NCI-H345 treated with DMSO at 0.1 percent for 48 hours (cell line): Measurements from ENCODE around the gene PAK4.
"Not testable (repeated sequence)": the region's sequence is repeated elsewhere in the genome, so short reads cannot be mapped to it uniquely, and the experiment has no call there.

Source experiments
- DNase-seq: peaks from one replicate; lab custom pipeline; 2025; ENCODE audit not compliant: unreplicated experiment; lab: John Stamatoyannopoulos, UW

The PAK4 gene

GRCh38 chr19:39125554-39126311, at the start of gene PAK4:
Gene PAK4, plus strand, starts transcription at chr19:39125786. Its CDS starts 43,768 bp downstream, at chr19:39169554.
- peak; percentile 100 for DNase-seq

- no peak for DNase-seq
Measured at GRCh38 chr19:39077323-39077722, 48.3 kb upstream of the PAK4 start.

GRCh38 chr19:39078436-39079200, 47.0 kb upstream of the PAK4 start:
- no peak for DNase-seq

DNA sequence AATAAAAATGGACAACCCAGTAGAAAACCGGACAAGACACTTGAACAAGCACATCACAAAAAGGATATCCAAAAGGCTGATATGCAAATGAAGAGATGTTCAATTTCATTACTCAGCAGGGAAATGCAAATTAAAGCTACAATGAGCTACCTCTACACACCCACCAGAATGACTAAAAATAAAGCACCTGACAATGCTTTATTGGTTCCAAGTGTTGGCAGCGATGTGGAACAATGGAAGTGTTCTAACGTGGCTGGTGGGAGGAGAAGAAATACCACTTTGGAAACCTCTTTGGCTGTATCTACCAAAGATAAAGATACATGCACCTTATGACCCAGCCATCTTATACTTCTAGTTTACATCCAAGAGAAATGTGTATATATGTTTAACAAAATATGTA, 45.2 kb upstream of the PAK4 start:
- peak; percentile 28 for DNase-seq

DNA sequence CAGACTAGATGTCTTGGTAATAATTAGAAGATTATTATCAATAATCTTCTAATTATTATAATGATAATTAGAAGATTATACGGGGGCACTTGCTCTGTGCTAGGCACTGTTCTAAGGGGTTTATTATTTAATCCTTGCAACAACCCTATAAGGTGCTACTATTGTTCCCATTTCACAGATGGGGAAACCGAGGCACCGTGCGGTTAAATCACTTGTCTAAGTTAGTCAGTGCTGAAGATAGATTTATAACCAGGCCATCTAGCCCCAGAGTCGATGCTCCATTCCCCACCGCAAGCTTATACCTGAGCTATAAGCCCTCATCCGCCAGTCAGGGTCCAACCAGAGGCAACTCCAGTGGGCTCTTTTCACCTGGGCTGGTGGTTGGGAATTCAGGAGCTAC, 43.4 kb upstream of the PAK4 start:
- DNase-seq = no peak

DNA sequence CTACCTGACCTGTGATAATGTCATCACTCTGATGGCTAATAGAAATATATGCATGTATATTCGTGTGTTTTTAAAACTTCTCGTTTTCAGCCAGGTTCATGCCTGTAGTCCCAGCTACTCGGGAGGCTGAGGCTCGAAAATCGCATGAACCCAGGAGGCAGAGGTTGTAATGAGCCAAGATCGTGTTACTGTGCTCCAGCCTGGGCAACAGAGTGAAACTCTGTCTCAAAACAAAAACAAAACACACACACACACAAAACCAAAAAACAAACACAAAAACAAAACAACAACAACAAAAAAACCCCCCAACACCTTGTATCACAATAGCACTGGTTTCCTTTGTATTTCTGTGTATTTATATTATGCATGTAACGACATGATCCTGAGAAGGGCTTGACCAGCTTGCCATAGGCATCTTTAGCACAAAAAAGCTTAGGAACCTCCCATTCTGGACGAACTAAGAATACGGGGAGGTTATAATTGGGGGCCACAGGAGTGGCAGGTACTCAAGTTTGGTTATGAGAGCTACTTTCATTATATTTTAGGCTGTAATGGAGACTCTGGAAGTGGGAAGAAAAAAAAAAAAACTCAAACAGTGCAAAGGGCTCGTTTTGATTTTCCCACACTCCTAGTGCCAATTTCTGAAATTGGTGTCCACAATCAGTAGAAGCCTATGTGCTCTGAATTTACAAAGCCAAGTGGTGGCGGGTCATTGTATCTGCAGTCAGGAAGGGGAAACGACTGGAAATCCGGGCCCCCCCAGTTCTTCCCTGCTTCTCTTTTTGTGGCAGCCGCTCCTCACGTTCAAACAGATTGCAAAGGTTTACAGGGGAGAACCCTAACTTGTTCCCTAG, 42.6 kb upstream of the PAK4 start:
- DNase-seq = no peak

GRCh38 chr19:39083599-39083982, 42.0 kb upstream of the PAK4 start:
- DNase-seq = no peak

DNA sequence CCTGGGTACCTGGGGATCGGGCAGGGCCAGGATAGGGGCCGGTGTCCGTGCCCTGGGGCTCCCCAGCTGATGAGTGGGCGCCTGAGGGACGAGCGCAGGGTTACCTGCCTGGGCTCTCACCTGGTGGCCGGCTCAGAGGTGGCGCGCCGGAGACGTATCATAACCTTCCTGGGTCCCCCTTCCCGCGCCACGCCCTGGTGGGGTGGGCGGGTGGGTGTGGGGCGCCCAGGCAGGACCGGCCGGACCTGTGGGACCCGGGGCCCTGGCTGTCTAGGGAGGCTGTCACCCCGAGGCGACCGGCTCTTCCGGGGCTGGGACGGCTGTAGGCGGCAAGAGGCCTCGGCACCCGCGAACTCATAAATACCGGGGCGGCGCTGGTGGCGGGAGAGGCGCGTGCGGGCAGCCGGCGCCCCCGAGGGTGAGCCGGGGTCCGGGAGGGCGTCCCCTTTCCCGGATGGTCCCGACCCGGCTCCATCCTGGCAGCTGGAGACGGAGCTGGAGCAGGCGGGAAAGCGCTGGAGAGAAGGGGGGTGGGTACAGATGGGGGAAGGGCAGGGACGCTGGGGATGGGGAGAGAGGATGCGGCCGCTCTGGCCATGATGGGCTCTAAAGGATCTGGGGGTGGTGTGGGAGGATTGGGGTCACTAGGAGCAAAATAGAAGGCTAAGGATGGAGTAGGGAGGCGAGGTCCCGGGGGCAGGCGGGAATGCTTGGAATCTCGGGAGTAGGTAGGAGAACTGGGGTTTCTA, 41.4 kb upstream of the PAK4 start, which contains the start of gene ACP7:
Gene ACP7 (plus strand): TSS at position 386 of the 749 bp plus-strand sequence. CDS start 902 bp downstream, outside the sequence.
- no peak for DNase-seq

- no peak for DNase-seq
Measured at GRCh38 chr19:39084732-39085080, 40.9 kb upstream of the PAK4 start.

GRCh38 chr19:39085392-39085791, 40.2 kb upstream of the PAK4 start:
- DNase-seq = no peak

GRCh38 chr19:39086386-39086785, 39.2 kb upstream of the PAK4 start:
- no peak for DNase-seq

GRCh38 chr19:39087907-39088686, 37.5 kb upstream of the PAK4 start:
- DNase-seq = no peak

DNA sequence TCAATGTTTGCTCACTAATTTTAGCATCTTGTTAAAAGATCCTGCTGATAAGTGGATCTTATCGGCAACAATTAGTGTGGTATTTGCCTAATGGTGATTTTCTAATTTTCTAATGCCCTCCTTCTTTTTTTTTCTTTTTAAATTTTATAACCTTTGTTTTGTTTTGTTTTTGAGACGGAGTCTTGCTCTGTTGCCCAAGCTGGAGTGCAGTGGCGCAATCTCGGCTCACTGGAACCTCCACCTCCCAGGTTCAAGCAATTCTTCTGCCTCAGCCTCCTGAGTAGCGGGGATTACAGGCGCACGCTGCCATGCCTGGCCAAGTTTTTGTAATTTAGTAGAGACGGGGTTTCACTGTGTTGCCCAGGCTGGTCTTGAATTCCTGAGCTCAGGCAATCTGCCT, 35.6 kb upstream of the PAK4 start:
- not testable (repeated sequence) for DNase-seq

DNA sequence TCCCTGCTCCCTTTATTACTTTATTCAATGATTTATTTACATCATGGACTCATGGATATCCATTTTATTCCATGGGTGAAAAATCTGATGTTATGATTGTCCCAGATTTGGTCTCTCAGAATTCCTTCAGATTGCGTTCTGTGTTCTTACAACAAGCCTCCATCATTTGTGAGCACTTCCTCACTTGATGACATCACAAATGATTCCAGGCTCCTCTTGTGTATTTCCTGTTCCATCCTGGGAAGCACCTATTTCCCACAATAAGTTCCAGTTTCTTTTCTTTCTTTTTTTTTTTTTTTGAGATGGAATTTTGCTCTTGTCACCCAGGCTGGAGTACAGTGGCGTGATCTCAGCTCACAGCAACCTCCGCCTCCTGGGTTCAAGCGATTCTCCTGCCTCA, 34.7 kb upstream of the PAK4 start:
- DNase-seq = no peak

GRCh38 chr19:39095799-39096540, 29.6 kb upstream of the PAK4 start:
- DNase-seq = not testable (repeated sequence)

- no peak for DNase-seq
Measured at GRCh38 chr19:39097299-39097698, 28.3 kb upstream of the PAK4 start.

DNA sequence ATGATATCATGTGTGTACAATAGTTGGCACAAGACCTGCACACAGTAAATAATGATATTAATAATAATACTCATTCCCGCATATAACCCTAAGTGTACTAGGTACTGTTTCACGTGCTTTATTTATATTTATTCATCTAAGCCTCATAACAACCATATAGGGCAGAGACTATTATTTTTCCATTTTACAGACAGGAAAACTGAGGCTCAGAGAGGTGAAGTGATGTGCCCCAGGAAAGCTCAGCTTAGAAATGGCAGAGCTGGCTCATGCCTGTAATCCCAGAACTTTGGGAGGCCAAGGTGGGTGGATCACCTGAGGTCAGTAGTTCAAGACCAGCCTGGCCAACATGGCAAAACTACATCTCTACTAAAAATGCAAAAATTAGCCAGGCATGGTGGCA, 27.9 kb upstream of the PAK4 start:
- no peak for DNase-seq

DNA sequence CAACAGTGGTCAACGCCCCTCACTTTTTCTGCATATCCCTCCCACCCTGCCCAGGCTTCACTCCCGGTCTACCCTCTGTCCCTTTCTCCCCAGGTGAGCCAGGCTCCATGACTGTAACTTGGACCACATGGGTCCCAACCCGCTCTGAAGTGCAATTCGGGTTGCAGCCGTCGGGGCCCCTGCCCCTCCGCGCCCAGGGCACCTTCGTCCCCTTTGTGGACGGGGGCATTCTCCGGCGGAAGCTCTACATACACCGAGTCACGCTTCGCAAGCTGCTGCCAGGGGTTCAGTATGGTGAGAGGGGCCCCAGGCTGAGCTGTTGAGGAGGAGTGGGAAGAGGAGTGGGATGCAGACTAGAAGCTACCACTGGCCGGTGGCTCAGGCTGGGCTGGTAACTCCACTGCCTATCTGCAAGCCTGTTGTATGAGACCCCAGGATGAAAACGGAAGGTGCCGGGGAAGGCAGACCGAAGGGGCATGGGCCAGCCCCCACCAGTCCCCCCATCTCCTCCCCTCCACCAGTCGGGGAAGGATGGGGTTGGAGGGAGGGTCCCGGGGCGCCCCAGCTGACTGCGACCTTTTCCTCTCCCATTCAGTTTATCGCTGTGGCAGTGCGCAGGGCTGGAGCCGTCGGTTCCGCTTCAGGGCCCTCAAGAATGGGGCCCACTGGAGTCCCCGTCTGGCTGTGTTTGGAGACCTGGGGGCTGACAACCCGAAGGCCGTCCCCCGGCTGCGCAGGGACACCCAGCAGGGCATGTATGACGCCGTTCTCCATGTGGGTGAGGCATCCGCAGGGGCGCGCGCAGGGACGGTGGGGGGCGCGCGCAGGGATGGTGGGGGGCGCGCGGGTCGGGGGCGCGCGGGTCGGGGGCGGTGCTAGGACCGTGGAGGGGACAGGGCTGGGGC, 27.0 kb upstream of the PAK4 start:
- no peak for DNase-seq
